Immature natural killer cell (primary cell): ENCODE data around the gene SKOR2. TPM values are rescaled to one million over a fixed set of nuclear protein-coding genes. Genes with fewer than 3 reads are reported as not detected.
"Not testable (repeated sequence)": the region's sequence is repeated elsewhere in the genome, so short reads cannot be mapped to it uniquely, and the experiment has no call there.

Experiments
- DNase-seq, 3 donors: peaks; one replicate each; pipeline ENCODE4 v3.0.0; 2022; ENCODE audit warnings: mixed read lengths in 1 of 3
- H3K27ac Mint-ChIP-seq, 6 donors: one replicate each; pipeline ENCODE4 v1.8.0; 2020; ENCODE audit warnings: mixed read lengths in 6 of 6, mild to moderate bottlenecking in 5 of 6, inconsistent platforms in 4 of 6, moderate library complexity in 3 of 6
- H3K27me3 Mint-ChIP-seq, 3 donors: one replicate each; pipeline ENCODE4 v1.8.0; 2020 to 2021; ENCODE audit warnings: low read depth in 3 of 3, mild to moderate bottlenecking in 3 of 3, mixed read lengths in 3 of 3, moderate library complexity in 3 of 3, inconsistent platforms in 1 of 3
- H3K36me3 Mint-ChIP-seq, 3 donors: one replicate each; pipeline ENCODE4 v1.8.0; 2020; ENCODE audit warnings: mixed read lengths in 3 of 3, inconsistent platforms in 2 of 3, mild to moderate bottlenecking in 2 of 3
- H3K4me1 Mint-ChIP-seq, 2 donors: one replicate each; pipeline ENCODE4 v1.8.0; 2020; ENCODE audit warnings: inconsistent platforms in 2 of 2, mild to moderate bottlenecking in 2 of 2, mixed read lengths in 2 of 2, moderate library complexity in 1 of 2
- H3K4me3 Mint-ChIP-seq, 5 donors: one replicate each; pipeline ENCODE4 v1.8.0; 2020; ENCODE audit warnings: mild to moderate bottlenecking in 5 of 5, mixed read lengths in 5 of 5, inconsistent platforms in 3 of 5, moderate library complexity in 3 of 5
- H3K9me3 Mint-ChIP-seq, 6 donors: one replicate each; pipeline ENCODE4 v1.8.0; 2020; ENCODE audit warnings: mild to moderate bottlenecking in 6 of 6, mixed read lengths in 6 of 6, inconsistent platforms in 4 of 6, moderate library complexity in 3 of 6
- polyA plus RNA-seq, 3 donors: library from polyadenylated mRNA; unstranded; fragments of 300-500 nt; fragmentation: Illumina TruSeq; gene quantifications; one replicate each; pipeline ENCODE4 v1.2.3, GENCODE V29; 2021

Gene SKOR2
- polyA plus RNA-seq, 3 donors from 2014 or later: not detected

DNA sequence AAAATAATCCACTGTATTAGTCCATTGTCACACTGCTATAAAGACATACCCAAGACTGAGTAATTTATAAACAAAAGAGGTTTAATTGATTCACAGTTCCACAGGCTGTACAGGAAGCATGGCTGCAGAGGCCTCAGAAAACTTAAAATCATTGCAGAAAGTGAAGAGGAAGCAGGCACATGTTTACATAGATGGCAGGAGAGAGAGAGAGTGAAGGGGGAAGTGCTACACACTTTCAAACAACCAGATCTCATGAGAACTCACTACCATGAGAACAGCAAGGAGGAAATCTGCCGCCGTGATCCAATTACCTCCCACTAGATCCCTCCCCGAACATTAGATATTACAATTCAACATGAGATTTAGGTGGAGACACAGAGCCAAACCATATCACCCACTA, 55.5 kb downstream of the SKOR2 start:
- H3K36me3 Mint-ChIP-seq, H3K4me3 Mint-ChIP-seq, H3K4me1 Mint-ChIP-seq, H3K9me3 Mint-ChIP-seq, H3K27ac Mint-ChIP-seq, DNase-seq: not testable (repeated sequence)
- peaks cover 5 to 20% (median 7%) of the 10 kb centered on the region in 3 donors for H3K27me3 Mint-ChIP-seq

DNA sequence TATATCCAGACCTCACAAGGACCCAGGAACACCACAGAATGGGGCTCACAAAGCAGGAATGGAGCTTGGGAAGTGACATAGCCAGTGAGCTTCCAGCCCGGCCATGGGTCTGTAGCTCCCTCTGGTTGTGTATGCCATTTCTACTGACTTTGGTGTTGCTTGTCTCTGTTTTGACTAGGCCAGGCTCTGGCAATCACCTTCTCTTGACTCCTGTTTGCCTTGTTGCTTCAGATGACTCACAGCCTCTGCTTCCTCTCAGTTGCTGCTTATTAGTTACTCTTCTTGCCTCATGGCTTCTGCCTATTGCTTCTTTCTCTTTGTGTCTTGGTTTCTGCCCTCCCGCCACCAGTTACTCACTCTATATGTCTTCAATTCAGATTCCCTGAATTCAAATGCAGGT, 59.5 kb downstream of the SKOR2 start:
- peaks cover 0 to 3% (median 0%) of the 10 kb centered on the region in 6 donors for H3K9me3 Mint-ChIP-seq
- no peak overlapping the region for H3K27ac Mint-ChIP-seq
- no peaks in the 10 kb centered on the region for H3K4me1 Mint-ChIP-seq
- no peak overlapping the region for H3K4me3 Mint-ChIP-seq
- no peak for DNase-seq
- H3K27me3 Mint-ChIP-seq: peaks cover 2 to 14% (median 12%) of the 10 kb centered on the region in 3 donors
- H3K36me3 Mint-ChIP-seq: no peaks in the 10 kb centered on the region

DNA sequence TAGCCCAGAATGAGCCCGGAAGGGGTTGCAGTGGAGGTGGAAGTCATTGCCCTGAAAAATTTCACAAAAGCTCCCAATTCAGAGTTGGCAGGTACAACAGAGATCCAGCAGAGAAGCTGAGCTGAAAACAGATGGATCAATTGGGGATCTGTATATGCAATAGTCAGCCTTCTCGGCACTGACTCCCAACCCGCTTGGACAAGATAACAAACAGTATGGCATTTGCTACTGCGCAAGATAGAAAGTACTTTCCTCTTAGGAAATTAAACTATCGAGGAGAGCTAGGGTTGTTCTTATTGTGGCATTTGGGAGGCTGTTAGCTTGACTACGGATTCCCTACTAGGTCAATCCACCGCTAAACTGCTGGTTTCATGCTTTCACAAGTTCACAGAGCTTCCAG, 63.7 kb downstream of the SKOR2 start:
- Mint-ChIP-seq H3K27ac (no peak overlapping the region), H3K27me3 (peaks cover 5 to 11% (median 9%) of the 10 kb centered on the region in 3 donors), H3K4me1 (no peaks in the 10 kb centered on the region), H3K4me3 (no peak overlapping the region), H3K36me3 (no peaks in the 10 kb centered on the region), H3K9me3 (peaks cover 0 to 3% (median 0%) of the 10 kb centered on the region in 6 donors)
- no peak for DNase-seq

DNA sequence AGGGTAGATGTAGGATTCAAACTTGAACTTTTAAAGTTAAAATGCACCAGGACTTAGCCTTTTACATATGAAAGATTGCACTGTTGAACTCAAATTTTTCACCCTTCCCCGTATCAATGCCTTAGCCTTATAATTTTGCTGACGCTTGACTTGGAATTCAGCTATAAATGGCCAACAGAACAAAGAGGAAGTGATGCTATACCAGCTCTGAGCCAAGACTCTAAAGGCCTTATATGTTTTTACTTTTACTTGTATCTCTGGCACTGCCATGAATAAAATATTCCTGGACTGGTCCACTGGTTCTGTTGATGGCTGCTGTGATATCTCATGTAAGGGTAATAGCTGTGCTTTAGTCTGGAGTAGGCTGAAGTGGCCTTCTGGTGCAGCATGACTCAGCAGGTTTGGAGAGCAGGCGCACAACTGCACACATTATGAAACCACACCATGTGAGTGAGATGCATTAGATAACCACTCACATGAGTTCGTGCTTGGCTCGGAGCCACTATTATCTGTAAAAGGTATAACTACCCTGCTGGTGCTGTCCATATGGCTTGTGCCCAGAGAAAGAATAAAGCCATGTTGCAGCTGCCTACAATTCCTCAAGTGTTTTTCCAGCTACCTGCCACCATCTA, 66.9 kb downstream of the SKOR2 start:
- Mint-ChIP-seq H3K4me3 (no peak overlapping the region), H3K27ac (no peak overlapping the region), H3K4me1 (no peaks in the 10 kb centered on the region), H3K9me3 (no peaks in the 10 kb centered on the region), H3K27me3 (peaks cover 4 to 17% (median 9%) of the 10 kb centered on the region in 3 donors), H3K36me3 (no peaks in the 10 kb centered on the region)
- no peak for DNase-seq

DNA sequence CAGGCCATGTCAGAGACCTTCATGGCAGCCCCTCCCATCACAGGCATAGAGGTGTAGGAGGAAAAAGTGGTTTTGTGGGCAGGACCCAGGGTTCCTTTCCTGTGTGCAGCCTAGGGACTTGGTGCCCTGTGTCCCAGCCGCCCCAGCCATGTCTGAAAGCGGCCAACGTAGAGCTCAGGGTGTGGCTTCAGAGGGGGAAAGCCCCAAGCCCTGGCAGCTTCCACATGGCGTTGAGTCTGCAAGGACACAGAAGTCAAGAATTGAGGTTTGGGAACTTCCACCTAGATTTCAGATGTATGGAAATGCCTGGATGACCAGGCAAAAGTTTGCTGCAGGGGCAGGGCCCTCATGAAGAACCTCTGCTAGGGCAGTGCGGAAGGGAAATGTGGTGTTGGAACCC, 69.3 kb downstream of the SKOR2 start:
- peaks cover under 1 to 14% (median 5%) of the 10 kb centered on the region in 3 donors for H3K27me3 Mint-ChIP-seq
- H3K27ac Mint-ChIP-seq, H3K4me3 Mint-ChIP-seq, H3K9me3 Mint-ChIP-seq, DNase-seq, H3K4me1 Mint-ChIP-seq, H3K36me3 Mint-ChIP-seq: not testable (repeated sequence)

DNA sequence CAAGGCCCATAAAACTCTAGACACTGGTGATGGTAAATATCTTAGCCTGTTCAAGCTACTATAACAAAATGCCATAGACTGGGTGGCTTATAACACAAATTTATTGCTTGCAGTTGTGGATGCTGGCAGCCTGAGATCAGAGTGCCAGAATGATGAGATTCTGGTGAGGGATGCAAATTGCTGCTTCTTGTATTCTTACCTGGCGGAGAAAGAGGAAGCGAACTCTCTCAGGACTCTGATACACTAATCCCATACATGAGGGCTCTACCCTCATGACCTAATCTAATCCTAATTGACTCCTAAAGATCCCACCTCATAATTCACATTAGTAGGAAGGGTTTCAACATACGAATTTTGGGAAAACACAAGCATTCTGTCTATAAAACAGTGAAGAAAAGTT, 70.7 kb downstream of the SKOR2 start:
- Mint-ChIP-seq H3K27me3 (peaks cover 8 to 18% (median 9%) of the 10 kb centered on the region in 3 donors), H3K36me3 (no peaks in the 10 kb centered on the region), H3K4me3 (no peak overlapping the region), H3K4me1 (peaks cover 0 to 3% of the 10 kb centered on the region in 2 donors), H3K27ac (no peak overlapping the region), H3K9me3 (no peaks in the 10 kb centered on the region)
- DNase-seq: no peak

DNA sequence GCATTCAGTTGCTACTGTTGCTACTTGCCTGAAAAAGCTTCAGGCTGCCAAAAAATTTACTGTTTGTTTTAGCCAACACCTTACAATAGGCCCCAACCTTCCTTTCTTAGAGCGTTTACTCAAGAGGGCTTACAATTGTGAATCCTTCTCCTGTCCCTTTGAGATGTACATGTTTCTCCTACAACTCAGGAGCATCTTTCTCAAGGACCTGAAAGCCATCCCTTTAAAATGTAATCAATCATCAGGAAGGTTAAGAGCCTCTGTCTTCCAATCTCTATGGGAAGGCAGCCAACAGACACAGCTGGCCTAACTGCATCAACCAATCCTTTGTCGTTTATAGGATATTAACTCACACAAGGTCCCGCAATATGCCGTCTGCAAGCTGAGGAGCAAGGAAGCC, 71.9 kb downstream of the SKOR2 start:
- peaks cover 0 to 3% of the 10 kb centered on the region in 2 donors for H3K4me1 Mint-ChIP-seq
- no peak overlapping the region for H3K4me3 Mint-ChIP-seq
- H3K27ac Mint-ChIP-seq: no peak overlapping the region
- peaks cover 11 to 20% (median 12%) of the 10 kb centered on the region in 3 donors for H3K27me3 Mint-ChIP-seq
- no peak for DNase-seq
- H3K36me3 Mint-ChIP-seq: no peaks in the 10 kb centered on the region
- H3K9me3 Mint-ChIP-seq: no peaks in the 10 kb centered on the region

DNA sequence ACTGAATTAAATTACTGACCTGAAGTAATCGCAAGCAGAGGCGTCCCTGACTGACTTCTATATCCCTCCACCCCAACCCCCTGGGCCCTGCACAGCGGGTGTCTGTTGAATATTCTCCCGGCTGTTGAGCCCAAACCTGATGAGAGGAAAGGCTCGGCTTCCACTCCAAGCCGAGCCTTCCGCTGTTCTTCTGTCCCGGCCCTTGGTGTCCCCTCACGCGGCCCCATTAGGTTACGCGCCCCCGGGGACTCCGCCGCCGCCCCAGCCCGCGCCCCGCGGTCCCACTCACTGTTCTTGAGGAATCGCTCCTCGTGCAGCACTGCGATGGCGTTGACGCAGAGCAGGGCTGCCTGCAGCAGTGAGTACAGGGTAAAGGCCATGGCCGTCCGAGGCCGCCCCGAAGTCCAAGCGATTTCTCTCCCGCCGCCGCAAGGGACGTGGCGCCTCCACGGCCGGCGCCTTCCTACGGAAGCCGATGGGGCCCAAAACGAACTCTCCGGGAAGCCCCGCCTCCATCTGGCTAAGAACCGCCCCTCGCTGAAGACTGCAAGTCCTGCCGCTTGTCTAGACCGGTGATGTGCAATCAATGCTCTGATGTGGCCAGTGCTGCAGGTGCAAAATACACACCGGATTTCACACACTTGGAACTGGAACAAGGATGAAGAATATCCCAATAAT, 75.4 kb downstream of the SKOR2 start, which contains the start of gene IER3IP1:
IER3IP1 (minus strand) TSS at position 467 of the 678 bp plus-strand sequence; CDS start at position 380, 87 bp downstream.
- H3K9me3 Mint-ChIP-seq: no peaks in the 10 kb centered on the region
- peaks cover 9 to 12% (median 9%) of the 10 kb centered on the region in 3 donors for H3K27me3 Mint-ChIP-seq
- peaks cover 0 to 3% of the 10 kb centered on the region in 2 donors for H3K4me1 Mint-ChIP-seq
- peak; percentile 81 to 88 (median 85) for DNase-seq
- peak within 1 kb of the TSS in 4 of 5 donors; percentile 46 to 59 (median 55) for H3K4me3 Mint-ChIP-seq
- H3K27ac Mint-ChIP-seq: peak within 1 kb of the TSS in 3 of 6 donors; percentile 53 to 78 (median 74)
- no peaks in the 10 kb centered on the region for H3K36me3 Mint-ChIP-seq

DNA sequence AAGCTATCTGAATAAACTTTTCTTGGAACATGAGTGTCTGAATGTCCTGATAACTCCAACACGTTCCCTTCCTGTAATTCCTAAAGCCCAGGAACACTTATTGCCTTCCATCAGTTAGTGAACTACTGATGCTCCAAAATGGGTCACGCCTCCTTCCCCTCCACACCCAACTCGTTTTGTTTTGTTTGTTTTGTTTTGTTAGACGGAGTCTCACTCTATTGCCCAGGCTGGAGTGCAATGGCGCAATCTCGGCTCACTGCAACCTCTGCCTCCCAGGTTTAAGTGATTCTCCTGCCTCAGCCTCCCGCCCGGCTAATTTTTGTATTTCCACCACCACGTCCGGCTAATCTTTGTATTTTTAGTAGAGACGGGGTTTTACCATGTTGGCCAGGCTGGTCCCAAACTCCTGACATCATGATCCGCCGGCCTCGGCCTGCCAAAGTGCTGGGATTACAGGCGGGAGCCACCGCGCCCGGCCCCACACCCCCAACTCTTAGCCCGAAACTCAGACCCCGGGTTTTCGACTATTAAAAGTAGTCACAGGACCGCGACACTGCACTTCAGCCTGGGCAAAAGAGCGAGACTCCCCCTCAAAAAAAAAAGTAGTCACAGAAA, 76.1 kb downstream of the SKOR2 start:
- H3K4me1 Mint-ChIP-seq: peaks cover under 1 to 3% of the 10 kb centered on the region in 2 donors
- peak overlapping the region in 2 of 6 donors; percentile 40 to 53 for H3K27ac Mint-ChIP-seq
- no peaks in the 10 kb centered on the region for H3K36me3 Mint-ChIP-seq
- no peaks in the 10 kb centered on the region for H3K9me3 Mint-ChIP-seq
- no peak overlapping the region for H3K4me3 Mint-ChIP-seq
- DNase-seq: peak in 1 of 3 donors; percentile 1
- H3K27me3 Mint-ChIP-seq: peaks cover 7 to 12% (median 9%) of the 10 kb centered on the region in 3 donors

DNA sequence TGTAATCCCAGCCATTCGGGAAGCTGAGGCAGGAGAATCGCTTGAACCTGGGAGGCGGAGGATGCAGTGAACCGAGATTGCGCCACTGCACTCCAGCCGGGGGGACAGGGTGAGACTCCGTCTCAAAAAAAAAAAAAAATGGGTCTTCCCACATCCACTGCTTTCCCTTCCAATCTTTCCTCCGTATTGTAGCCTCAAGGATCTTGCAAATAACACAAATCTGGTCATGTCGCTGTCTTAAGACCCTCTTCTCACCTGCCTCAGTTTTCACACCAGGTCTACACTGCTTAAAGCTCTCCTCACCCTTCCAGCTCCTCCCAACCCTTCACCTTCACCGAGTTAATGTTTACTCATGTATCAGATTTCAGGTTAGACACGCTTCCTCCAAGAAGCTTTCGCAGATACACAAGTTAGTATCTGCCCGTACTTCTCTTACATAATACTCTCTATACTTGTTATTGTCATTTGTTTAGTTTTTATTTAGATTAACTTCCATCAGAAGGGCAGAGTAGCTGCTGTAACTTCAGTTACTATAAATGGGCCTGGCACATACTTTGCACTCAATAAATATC, 76.8 kb downstream of the SKOR2 start:
- no peak for DNase-seq
- H3K9me3 Mint-ChIP-seq: no peaks in the 10 kb centered on the region
- H3K36me3 Mint-ChIP-seq: no peaks in the 10 kb centered on the region
- no peak overlapping the region for H3K4me3 Mint-ChIP-seq
- H3K4me1 Mint-ChIP-seq: peaks cover 3 to 6% of the 10 kb centered on the region in 2 donors
- H3K27me3 Mint-ChIP-seq: peaks cover 7 to 12% (median 9%) of the 10 kb centered on the region in 3 donors
- no peak overlapping the region for H3K27ac Mint-ChIP-seq

DNA sequence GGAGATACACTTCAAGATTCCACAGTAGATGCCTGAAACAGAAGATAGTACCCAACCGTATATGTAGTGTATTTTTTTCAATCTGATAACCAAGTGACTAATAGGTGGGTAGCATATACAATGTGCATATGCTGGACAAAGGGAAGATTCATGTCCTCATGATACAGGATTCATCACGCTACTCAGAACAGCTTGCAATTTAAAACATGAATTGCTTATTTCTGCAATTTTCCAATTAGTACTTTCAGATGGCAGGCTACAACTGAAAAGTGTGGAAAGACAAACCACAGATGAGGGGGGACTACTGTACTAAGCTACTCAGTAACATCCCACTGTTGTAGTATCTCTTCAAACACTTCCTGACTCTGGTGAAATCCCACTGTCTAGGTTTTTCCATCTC, 79.0 kb downstream of the SKOR2 start:
- Mint-ChIP-seq H3K27ac (no peak overlapping the region), H3K4me3 (no peak overlapping the region), H3K36me3 (no peaks in the 10 kb centered on the region), H3K27me3 (peaks cover 7 to 12% (median 8%) of the 10 kb centered on the region in 3 donors), H3K9me3 (no peaks in the 10 kb centered on the region), H3K4me1 (peaks cover 13 to 20% of the 10 kb centered on the region in 2 donors)
- DNase-seq: no peak

DNA sequence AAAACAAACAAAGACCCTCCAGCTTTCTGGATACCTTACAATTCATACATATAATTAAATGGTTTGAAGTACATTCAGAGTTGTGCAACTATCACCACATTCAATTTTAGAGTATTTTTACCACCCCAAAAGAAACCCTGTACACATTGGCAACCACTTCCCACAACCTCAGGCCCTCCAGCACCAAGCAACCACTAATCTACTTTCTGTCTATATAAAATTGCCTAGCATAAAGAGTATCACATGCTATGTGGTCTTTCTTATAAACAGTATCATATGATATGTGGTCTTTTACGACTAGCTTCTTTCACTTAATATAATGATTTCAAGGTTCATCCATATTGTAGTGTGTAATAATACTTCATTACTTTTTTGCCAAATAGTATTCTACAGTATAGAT, 82.5 kb downstream of the SKOR2 start:
- DNase-seq: peak in 1 of 3 donors; percentile 8
- no peaks in the 10 kb centered on the region for H3K36me3 Mint-ChIP-seq
- peaks cover 19 to 55% of the 10 kb centered on the region in 2 donors for H3K4me1 Mint-ChIP-seq
- H3K4me3 Mint-ChIP-seq: peak overlapping the region in 1 of 5 donors; percentile 41
- H3K9me3 Mint-ChIP-seq: no peaks in the 10 kb centered on the region
- H3K27me3 Mint-ChIP-seq: peaks cover 0 to 2% (median 0%) of the 10 kb centered on the region in 3 donors
- H3K27ac Mint-ChIP-seq: peak overlapping the region in 5 of 6 donors; percentile 7 to 71 (median 50)

DNA sequence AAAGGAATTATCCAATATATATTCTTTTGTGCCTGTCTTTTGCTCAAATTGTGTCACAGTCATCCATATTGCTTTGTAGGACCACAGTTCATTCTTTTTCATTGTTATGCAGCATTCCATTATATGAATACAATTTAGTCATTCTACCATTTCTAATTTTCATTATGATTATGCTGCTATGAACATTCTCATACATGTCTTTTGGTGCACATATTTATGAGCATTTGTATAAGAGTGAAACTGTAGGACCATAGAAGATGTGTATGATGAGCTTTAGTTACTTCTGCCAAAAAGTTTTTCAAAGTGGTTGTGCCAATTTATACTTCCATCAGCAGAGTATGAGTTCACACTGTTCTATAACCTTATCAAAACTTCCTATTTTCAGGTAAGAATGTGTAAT, 83.0 kb downstream of the SKOR2 start:
- peaks cover 19 to 59% of the 10 kb centered on the region in 2 donors for H3K4me1 Mint-ChIP-seq
- H3K27me3 Mint-ChIP-seq: peaks cover 0 to 2% (median 0%) of the 10 kb centered on the region in 3 donors
- no peak for DNase-seq
- peak overlapping the region in 4 of 6 donors; percentile 7 to 71 (median 38) for H3K27ac Mint-ChIP-seq
- H3K36me3 Mint-ChIP-seq: no peaks in the 10 kb centered on the region
- H3K9me3 Mint-ChIP-seq: no peaks in the 10 kb centered on the region
- H3K4me3 Mint-ChIP-seq: peak overlapping the region in 1 of 5 donors; percentile 41

DNA sequence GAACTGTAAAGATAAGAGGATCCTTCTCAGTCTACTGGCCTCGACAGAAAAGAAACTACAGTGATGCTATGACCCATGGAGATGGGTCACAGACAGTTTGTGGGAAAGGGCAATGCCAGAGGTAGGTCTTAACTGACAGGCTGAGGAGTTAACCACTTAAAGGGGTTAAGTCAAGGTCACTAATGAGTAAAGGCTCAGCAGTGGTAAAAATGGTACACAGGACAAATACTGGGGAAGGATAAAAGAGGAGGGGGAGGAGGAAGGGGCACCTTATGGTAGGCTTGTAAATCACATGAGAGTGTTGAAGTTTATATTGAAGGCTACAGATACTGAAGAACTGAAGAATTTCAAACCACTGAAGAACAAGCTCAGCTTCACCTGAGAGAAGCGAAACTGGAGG, 85.2 kb downstream of the SKOR2 start:
- Mint-ChIP-seq H3K4me1 (peaks cover 19 to 77% of the 10 kb centered on the region in 2 donors), H3K36me3 (no peaks in the 10 kb centered on the region), H3K9me3 (no peaks in the 10 kb centered on the region), H3K27me3 (peaks cover 0 to 2% (median 0%) of the 10 kb centered on the region in 3 donors), H3K27ac (peak overlapping the region in 1 of 6 donors; percentile 57), H3K4me3 (no peak overlapping the region)
- DNase-seq: no peak
